ENCODE results near the gene PSMG3.

PSMG3 gene

DNA sequence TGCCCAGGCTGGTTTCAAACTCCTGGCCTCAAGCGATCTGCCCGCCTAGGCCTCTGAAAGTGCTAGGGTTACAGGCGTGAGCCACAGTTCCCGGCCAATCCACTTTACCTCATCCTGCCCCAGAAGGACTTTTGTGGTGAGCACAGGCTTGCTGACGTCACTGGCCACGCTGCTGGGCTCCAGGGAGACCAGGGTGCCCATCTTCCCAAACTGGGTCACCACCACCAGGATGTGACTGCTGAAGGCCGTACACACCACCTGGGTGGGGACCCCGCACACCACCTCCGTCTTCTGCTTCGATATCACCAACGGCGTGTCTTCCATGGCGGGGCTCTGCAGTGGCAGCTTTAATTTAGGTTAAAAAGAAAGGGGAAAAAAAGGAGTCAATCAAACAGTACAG is 816 bp downstream of the PSMG3 start:
- POLR2A ChIA-PET: no interaction called here
- TF ChIP-seq ARNT (IDR thresholded peaks at IDR 0.05): no peak
- TF ChIP-seq SP1 (IDR thresholded peaks at IDR 0.05): no peak
- TF ChIP-seq SUZ12 (IDR thresholded peaks at IDR 0.05): no peak
- no peak for TF ChIP-seq ELF4 (IDR thresholded peaks at IDR 0.05)
- no peak for TF ChIP-seq FOXK2 (IDR thresholded peaks at IDR 0.05)
- TF ChIP-seq CTBP1 (IDR thresholded peaks at IDR 0.05; ENCODE audit: borderline replicate concordance): no peak
- TF ChIP-seq HDGF (IDR thresholded peaks at IDR 0.05; ENCODE audit: borderline replicate concordance): no peak
- TF ChIP-seq NFRKB (IDR thresholded peaks at IDR 0.05): no peak
- TF ChIP-seq FOXM1 (IDR thresholded peaks at IDR 0.05; ENCODE audit: borderline replicate concordance): no peak
- TF ChIP-seq BHLHE40 (IDR thresholded peaks at IDR 0.05; ENCODE audit: borderline replicate concordance): no peak
- TF ChIP-seq L3MBTL2 (conservative IDR thresholded peaks at IDR 0.05): no peak
- no peak for TF ChIP-seq ZNF384 (IDR thresholded peaks at IDR 0.05)
- CTCF ChIA-PET: no interaction called here
- no peak for DNase-seq (ENCODE audit: extremely low spot score)

DNA sequence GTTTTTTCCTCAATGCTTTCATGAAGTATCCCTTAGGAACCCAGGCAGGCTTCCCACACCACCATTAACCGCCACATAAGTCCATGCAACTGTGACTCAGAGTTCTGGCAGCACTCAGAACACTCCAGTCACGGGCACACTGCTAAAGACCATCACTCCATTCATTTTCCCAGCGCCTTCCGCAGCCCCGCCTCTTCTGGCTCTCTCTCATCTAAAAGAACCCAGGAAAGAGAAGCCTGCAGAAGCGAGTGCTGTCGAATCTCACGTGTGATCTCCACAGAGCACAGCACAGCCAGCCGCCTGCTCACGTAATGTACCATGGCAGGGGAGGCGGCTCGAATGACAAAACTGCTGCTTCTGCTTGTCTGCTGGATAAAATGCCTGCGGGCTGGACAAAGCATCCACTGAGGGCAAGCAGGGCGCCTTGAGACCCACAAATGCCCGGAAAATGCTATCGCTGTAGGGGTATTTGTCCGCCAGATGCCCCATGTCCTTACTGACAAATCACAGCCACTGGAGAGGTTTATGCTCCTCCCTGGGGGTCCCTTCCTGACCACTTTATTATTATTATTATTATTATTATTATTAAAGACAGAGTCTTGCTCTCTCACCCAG is 1.8 kb downstream of the PSMG3 start:
- no peak for DNase-seq (ENCODE audit: extremely low spot score)
- ChIA-PET CTCF (no interaction called here), POLR2A (no interaction called here)
- TF ChIP-seq FOXM1 (IDR thresholded peaks at IDR 0.05; ENCODE audit: borderline replicate concordance) (no peak), ARNT (IDR thresholded peaks at IDR 0.05) (no peak), NFRKB (IDR thresholded peaks at IDR 0.05) (no peak), HDGF (IDR thresholded peaks at IDR 0.05; ENCODE audit: borderline replicate concordance) (no peak), BHLHE40 (IDR thresholded peaks at IDR 0.05; ENCODE audit: borderline replicate concordance) (no peak), SP1 (IDR thresholded peaks at IDR 0.05) (no peak), LEF1 (IDR thresholded peaks at IDR 0.05; ENCODE audit: borderline replicate concordance) (no peak), FOXK2 (IDR thresholded peaks at IDR 0.05) (no peak), TARDBP (IDR thresholded peaks at IDR 0.05) (no peak), FOXA1 (IDR thresholded peaks at IDR 0.05) (no peak), ELF4 (IDR thresholded peaks at IDR 0.05) (no peak)
- TF ChIP-seq, protein P1, sequence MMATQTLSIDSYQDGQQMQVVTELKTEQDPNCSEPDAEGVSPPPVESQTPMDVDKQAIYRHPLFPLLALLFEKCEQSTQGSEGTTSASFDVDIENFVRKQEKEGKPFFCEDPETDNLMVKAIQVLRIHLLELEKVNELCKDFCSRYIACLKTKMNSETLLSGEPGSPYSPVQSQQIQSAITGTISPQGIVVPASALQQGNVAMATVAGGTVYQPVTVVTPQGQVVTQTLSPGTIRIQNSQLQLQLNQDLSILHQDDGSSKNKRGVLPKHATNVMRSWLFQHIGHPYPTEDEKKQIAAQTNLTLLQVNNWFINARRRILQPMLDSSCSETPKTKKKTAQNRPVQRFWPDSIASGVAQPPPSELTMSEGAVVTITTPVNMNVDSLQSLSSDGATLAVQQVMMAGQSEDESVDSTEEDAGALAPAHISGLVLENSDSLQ (IDR thresholded peaks at IDR 0.05): no peak

DNA sequence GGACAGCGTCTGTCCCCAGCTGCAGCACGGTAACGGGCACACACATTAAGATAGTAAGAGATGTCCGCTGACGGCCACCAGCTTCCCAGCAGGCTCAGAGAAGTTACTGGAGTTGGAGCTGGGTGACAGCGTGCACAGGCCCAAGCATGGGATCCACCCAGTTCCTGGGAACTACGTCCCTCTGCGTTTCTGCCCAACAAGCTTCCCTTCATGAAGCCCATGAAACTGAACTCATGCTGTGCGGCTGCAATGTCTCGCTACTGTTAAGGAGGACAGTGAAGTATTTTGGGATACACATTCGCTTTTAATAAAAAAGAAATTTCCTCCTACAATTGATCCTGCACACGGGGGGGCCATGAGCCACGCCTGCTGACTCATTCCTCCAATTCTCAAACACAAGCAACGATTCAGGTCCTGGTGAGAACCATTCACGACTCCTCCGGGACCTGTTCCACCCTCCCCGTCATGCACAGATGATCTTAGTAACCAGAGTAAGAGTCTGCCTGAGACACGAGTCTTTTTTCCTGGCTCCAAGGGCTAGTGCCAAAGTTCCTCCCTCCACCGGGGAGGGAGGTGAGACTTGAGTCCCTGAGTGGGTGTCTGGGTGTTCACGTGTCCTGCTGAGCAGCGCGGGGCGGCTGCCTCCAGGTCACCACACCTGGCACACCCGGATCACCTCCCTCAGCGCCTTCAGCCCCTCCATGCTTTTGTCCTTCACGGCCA is 2.6 kb downstream of the PSMG3 start:
- no peak for DNase-seq (ENCODE audit: extremely low spot score)
- POLR2A ChIA-PET: interaction anchor here (0.9 kb wide), 1 partner anchor 35 kb away, joined by 4 read pairs; no protein-coding TSS in a partner anchor
- CTCF ChIA-PET: no interaction called here
- TF ChIP-seq HDGF (IDR thresholded peaks at IDR 0.05; ENCODE audit: borderline replicate concordance) (no peak), LEF1 (IDR thresholded peaks at IDR 0.05; ENCODE audit: borderline replicate concordance) (no peak), BHLHE40 (IDR thresholded peaks at IDR 0.05; ENCODE audit: borderline replicate concordance) (no peak), FOXA1 (IDR thresholded peaks at IDR 0.05) (no peak), CTBP1 (IDR thresholded peaks at IDR 0.05; ENCODE audit: borderline replicate concordance) (no peak), L3MBTL2 (conservative IDR thresholded peaks at IDR 0.05) (no peak), ARNT (IDR thresholded peaks at IDR 0.05) (no peak), TARDBP (IDR thresholded peaks at IDR 0.05) (no peak), FOXM1 (IDR thresholded peaks at IDR 0.05; ENCODE audit: borderline replicate concordance) (no peak), SUZ12 (IDR thresholded peaks at IDR 0.05) (no peak), SP1 (IDR thresholded peaks at IDR 0.05) (no peak), FOXK2 (IDR thresholded peaks at IDR 0.05) (no peak), NFRKB (IDR thresholded peaks at IDR 0.05) (no peak), ELF4 (IDR thresholded peaks at IDR 0.05) (no peak)
- TF ChIP-seq, protein P1 (IDR thresholded peaks at IDR 0.05): no peak

DNA sequence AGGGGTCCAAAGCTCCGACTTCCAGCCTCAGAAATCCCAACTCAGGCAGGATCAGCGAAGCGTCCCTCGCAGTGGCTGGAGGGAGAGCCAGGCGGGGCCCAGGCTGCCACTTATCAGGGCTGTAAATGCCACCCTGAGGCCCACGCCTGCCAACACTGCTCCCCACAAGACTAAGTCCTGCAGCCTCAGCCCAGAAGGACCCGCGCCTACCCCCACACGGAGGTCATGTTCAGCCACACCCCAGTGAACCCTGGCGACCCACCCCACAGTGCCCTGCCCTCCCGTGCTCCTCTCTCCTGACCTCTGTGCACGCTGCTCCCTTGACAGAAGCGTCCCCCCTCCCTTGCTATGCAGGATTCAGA is 3.2 kb downstream of the PSMG3 start:
- ChIA-PET POLR2A (interaction anchor here (0.7 to 0.9 kb wide), 2 partner anchors 32 to 34 kb away, joined by 3 to 4 read pairs; no protein-coding TSS in a partner anchor), CTCF (no interaction called here)
- no peak for TF ChIP-seq SUZ12 (IDR thresholded peaks at IDR 0.05)
- TF ChIP-seq, protein P1 (IDR thresholded peaks at IDR 0.05): no peak
- TF ChIP-seq BHLHE40 (IDR thresholded peaks at IDR 0.05; ENCODE audit: borderline replicate concordance): no peak
- no peak for TF ChIP-seq FOXK2 (IDR thresholded peaks at IDR 0.05)
- TF ChIP-seq LEF1 (IDR thresholded peaks at IDR 0.05; ENCODE audit: borderline replicate concordance): no peak
- DNase-seq (ENCODE audit: extremely low spot score): no peak

DNA sequence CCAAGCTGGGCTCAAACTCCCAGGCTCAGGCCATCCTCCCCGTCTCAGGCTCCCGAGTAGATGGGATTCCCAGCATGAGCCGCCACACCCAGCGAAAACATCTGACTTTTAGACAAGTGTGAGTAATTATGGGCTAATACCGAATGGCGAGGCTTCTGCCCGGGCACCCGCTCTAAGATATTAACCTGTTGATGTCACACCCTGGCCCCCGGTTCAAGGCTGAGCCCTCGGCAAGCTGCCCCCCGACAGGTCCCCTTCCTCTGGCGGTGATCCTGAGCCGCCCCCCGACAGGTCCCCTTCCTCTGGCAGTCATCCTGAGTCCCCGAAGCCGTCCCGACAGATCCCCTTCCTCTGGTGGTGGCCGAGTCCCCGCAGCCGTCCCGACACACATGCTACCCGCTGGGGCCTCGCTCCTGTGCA is 5.2 kb downstream of the PSMG3 start:
- ChIA-PET CTCF (no interaction called here), POLR2A (no interaction called here)
- DNase-seq (ENCODE audit: extremely low spot score): no peak
- no peak for TF ChIP-seq NFRKB (IDR thresholded peaks at IDR 0.05)
- no peak for TF ChIP-seq ELF4 (IDR thresholded peaks at IDR 0.05)
- TF ChIP-seq FOXM1 (IDR thresholded peaks at IDR 0.05; ENCODE audit: borderline replicate concordance): no peak
- no peak for TF ChIP-seq TARDBP (IDR thresholded peaks at IDR 0.05)
- no peak for TF ChIP-seq L3MBTL2 (conservative IDR thresholded peaks at IDR 0.05)
- TF ChIP-seq SP1 (IDR thresholded peaks at IDR 0.05): no peak

DNA sequence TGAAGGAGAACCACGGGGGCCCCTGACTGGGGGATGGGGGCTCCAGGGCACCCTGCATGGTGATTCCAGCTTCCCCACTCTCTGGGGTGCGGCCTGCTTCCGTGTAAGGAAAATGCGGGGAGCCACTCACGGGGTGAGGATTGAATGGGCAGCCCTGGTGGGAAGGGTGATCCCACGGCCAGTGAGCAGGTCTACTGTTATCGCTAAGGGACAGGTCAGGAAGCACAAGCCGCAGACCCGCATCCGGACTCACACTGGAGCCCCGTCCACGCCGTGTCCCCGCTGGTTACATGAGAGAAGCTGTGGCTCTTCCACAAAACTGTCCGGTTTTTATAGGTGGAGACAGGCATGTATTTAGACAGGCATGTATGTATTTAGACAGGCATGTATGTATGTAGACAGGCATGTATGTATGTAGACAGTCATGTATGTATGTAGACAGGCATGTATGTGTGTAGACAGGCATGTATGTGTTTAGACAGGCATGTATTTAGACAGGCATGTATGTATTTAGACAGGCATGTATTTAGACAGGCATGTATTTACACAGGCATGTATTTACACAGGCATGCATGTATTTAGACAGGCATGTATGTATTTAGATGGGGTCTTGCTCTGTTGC is 5.7 kb downstream of the PSMG3 start:
- ChIA-PET CTCF (no interaction called here), POLR2A (no interaction called here)
- TF ChIP-seq ARNT (IDR thresholded peaks at IDR 0.05) (no peak), FOXM1 (IDR thresholded peaks at IDR 0.05; ENCODE audit: borderline replicate concordance) (no peak), ZNF384 (IDR thresholded peaks at IDR 0.05) (no peak), HDGF (IDR thresholded peaks at IDR 0.05; ENCODE audit: borderline replicate concordance) (no peak), NFRKB (IDR thresholded peaks at IDR 0.05) (no peak), SP1 (IDR thresholded peaks at IDR 0.05) (no peak), LEF1 (IDR thresholded peaks at IDR 0.05; ENCODE audit: borderline replicate concordance) (no peak), SUZ12 (IDR thresholded peaks at IDR 0.05) (no peak), L3MBTL2 (conservative IDR thresholded peaks at IDR 0.05) (no peak), CTBP1 (IDR thresholded peaks at IDR 0.05; ENCODE audit: borderline replicate concordance) (no peak)
- no peak for DNase-seq (ENCODE audit: extremely low spot score)

All from HEK293T (cell line).